KOPT-K1 (cell line): ENCODE results near the gene CHMP4A.
A peak's percentile ranks its signal among the peaks of the same experiment; 100 is the strongest.
"Not testable (repeated sequence)": the region's sequence is repeated elsewhere in the genome, so short reads cannot be mapped to it uniquely, and the experiment has no call there.

Source experiments
- H3K27ac ChIP-seq: fragments of 200-600 bp; sonication (generic); 2 replicates; pipeline ENCODE4 v1.5.1; 2016; ENCODE audit warnings: antibody characterized with exemption, mild to moderate bottlenecking, low read depth, low read length; ENCODE audit not compliant: poor library complexity, severe bottlenecking
- H3K36me3 ChIP-seq: fragments of 200-600 bp; sonication (generic); 2 replicates; pipeline ENCODE4 v1.5.1; 2017; ENCODE audit warnings: antibody characterized with exemption, mild to moderate bottlenecking, low read length, moderate library complexity; ENCODE audit not compliant: insufficient read depth
- H3K9me3 ChIP-seq: fragments of 200-600 bp; sonication (generic); 2 replicates; pipeline ENCODE4 v1.5.1; 2017; ENCODE audit warnings: antibody characterized with exemption, low read length, mild to moderate bottlenecking; ENCODE audit not compliant: insufficient read depth, poor library complexity, severe bottlenecking

The CHMP4A gene

DNA sequence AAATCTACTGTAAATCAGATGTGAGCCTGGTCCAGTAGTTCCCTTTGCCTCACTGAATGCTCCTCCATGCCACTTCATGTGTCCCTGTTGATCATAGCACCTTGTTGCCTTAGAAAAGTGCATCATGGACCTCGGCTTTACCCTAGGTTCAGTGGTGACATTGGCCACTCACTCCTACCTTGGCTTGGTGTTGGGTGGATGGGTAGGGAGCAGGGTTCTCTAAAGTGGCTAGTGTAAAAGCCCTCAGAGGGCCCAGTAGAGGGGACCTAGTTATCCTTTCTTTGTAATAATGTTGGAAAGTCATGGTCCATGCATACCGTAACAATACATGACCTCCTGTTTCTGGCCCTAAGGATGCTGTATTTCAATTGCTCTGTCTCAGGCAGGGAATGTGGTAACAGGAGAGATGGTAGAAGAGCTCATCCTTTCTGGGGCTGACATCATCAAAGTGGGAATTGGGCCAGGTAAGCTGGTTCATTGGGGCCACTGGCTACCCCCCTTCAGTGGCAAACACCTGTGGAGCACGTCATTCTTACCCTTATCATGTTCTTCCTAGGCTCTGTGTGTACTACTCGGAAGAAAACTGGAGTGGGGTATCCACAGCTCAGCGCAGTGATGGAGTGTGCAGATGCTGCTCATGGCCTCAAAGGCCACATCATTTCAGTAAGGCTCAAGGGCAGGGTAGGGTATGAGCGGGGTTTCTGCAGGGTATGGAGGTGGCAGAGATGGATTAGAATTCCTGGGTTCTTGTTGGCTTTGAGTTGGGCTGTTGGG, 23.6 kb upstream of the CHMP4A start:
- no peaks in the 10 kb centered on the region for H3K9me3 ChIP-seq
- no peak overlapping the region for H3K27ac ChIP-seq
- H3K36me3 ChIP-seq = peaks cover 73% of the 10 kb centered on the region

DNA sequence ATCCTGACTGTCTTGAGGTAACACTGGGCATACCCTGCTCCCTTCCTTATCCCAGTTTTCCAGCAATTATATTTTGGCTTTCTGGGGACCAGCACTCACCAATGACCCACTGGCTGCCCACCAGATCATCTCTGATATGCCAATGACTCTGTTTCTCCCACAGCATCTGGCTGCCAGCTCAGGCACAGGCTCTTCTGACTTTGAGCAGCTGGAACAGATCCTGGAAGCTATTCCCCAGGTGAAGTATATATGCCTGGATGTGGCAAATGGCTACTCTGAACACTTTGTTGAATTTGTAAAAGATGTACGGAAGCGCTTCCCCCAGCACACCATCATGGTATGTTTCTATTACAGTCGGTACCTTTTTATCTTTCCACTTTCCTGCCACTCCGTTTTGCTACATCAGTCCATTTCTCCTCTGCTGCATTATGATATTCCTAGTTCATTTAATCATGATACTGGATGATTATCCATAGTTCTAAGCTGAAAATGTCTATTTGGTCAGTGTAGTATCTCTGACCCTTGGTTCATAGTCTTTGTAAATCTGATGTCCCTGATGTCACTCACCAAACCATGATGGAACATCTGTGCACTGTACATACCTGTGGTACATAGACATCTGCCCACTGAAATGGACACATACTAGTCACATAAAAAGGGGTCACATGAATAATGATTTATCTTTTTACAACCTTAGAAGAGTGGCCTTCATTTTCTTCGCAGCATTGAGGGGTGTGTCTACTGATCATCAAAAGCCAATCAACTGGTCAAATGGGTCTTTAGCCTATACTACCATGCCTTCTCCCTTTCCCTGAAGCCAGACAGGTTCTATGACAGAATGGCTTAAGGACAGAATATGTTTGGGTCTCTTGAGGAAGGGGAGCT, 22.8 kb upstream of the CHMP4A start:
- H3K27ac ChIP-seq = no peak overlapping the region
- H3K36me3 ChIP-seq = peaks cover 69% of the 10 kb centered on the region
- no peaks in the 10 kb centered on the region for H3K9me3 ChIP-seq

DNA sequence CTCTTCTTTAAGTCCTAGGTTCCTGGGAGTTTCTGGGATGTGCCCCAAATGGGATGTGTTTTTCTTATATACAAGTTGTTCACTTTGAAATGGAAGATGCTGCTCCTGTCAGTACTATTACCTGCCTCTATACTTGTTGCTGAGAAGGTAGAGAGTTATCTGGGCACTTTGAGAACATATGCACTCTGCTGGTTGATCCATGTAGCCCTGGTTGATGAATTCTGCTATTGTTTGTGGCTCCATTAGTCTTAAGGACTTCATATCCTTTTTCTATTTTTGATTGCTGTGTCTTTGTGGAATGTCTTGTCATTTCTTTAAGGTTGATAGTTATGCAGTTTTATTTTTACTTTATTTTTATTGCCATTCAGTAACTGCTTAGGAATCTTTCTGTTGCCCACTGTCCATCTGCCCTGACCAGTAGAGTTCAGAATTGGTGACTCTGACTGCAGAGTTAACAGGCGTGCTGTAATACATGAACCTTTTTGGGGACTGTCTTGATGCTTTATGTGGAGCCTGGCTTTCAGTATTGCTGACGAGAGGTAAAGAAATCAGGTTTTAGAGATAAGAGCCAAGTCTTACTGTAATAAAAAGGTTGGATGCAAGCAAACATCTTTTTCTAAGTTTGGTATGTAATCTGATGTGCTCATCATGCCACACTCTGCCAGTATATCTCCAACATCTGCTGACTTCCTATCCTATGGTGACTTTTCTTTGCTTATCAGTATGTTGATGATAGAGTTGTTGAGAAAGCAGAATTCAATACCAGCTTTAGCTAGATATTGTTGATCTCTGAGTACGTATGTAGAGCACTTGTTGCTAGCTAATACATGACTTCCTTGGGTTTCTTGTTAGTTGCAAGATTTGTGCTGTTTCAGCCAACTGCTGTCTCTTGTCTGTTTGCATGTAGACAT, 21.1 kb upstream of the CHMP4A start:
- peaks cover 52% of the 10 kb centered on the region for H3K36me3 ChIP-seq
- H3K9me3 ChIP-seq = no peaks in the 10 kb centered on the region
- H3K27ac ChIP-seq = no peak overlapping the region

DNA sequence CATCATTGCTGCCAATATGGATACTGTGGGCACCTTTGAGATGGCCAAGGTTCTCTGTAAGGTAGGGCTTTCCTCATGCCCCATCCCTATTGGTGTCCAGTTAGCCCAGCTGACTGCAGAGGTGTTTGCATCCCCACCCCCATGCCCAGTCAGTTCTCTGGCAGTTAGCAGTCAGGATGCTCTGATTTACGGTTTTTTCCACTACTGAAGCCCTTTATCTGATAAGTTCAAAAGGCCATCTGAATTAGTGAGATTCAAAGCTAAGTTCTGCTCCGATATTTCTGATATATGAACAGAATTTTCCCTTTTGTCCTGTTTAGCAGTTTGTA, 20.2 kb upstream of the CHMP4A start:
- peaks cover 49% of the 10 kb centered on the region for H3K36me3 ChIP-seq
- no peaks in the 10 kb centered on the region for H3K9me3 ChIP-seq
- peak overlapping the region; percentile 88 for H3K27ac ChIP-seq

DNA sequence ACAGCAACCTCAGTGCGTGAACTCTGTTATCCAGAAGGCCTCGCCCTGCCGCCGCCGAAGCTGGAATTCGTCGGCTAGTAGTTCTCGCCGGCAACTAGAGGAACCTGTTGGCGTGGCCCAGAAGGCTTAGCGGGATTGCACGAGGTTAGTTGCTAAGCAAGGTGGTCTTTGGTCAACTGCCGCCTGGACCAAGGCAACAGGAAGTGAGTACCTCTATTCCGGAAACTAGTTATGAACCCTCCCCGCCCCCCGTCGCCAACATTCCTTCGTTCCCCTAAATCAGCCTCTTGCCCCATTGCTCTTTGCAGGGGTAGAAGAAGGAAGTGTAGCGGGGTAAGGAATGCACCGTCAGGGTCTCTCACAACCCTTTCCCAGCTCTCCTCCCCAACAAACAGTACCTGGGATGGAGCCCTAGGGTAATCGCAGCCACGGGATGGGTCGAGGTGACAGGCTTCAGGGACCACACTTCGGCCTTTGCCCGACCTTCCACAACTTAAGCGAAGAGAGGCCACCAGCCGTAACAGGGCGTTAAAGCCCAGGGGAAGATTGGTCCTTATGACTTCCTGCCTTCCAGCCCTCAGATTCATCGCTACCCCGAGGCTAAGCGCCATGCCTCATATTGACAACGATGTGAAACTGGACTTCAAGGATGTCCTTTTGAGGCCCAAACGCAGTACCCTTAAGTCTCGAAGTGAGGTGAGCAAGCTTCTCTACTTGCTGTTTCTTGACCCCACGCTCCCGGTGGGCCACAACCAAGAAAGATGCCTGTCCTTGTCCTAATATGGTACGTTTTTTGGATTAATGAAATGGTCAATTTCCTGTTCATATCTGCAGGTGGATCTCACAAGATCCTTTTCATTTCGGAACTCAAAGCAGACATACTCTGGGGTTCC, 19.6 kb upstream of the CHMP4A start, which contains the start of gene GMPR2:
GMPR2 (plus strand) TSS at position 285 of the 893 bp plus-strand sequence; CDS start at position 610, 325 bp downstream.
- H3K9me3 ChIP-seq = no peaks in the 10 kb centered on the region

DNA sequence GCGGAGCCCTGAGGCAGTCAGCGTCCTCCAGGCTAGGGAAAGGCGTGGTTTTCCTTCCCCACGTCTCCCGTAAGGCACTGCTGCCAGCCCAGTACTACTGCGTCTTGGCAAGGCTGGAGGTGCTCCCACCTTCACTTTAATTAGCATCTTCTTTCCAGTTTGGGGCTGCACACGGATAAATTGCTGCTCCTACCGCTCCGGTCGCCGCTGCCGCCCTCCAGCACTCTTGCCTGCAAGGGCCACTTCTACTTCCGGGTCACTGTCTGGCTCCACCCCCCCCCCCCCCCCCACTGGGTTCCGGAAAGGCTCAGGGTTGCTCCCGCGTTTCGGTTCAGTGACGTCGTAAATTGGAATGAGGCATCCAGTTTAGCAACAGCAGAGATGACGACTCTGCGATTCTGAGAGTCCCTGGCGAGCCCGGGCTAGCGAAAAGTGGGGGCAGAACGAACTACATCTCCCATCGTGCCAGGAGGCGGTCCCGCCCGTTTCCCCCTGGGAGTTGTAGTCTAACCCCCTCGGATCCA, 18.9 kb upstream of the CHMP4A start, which contains the start of gene NEDD8:
NEDD8 (minus strand) TSS at position 247 of the 524 bp plus-strand sequence; CDS start at position 147, 100 bp downstream.
- Histone ChIP-seq H3K9me3 (no peaks in the 10 kb centered on the region), H3K36me3 (peaks cover 48% of the 10 kb centered on the region), H3K27ac (peak within 1 kb of the TSS; percentile 88)

More for the DNA sequence above, 19.6 kb upstream of the CHMP4A start, which contains the start of gene GMPR2:
- peak within 1 kb of the TSS; percentile 88 for H3K27ac ChIP-seq
- peaks cover 49% of the 10 kb centered on the region for H3K36me3 ChIP-seq

DNA sequence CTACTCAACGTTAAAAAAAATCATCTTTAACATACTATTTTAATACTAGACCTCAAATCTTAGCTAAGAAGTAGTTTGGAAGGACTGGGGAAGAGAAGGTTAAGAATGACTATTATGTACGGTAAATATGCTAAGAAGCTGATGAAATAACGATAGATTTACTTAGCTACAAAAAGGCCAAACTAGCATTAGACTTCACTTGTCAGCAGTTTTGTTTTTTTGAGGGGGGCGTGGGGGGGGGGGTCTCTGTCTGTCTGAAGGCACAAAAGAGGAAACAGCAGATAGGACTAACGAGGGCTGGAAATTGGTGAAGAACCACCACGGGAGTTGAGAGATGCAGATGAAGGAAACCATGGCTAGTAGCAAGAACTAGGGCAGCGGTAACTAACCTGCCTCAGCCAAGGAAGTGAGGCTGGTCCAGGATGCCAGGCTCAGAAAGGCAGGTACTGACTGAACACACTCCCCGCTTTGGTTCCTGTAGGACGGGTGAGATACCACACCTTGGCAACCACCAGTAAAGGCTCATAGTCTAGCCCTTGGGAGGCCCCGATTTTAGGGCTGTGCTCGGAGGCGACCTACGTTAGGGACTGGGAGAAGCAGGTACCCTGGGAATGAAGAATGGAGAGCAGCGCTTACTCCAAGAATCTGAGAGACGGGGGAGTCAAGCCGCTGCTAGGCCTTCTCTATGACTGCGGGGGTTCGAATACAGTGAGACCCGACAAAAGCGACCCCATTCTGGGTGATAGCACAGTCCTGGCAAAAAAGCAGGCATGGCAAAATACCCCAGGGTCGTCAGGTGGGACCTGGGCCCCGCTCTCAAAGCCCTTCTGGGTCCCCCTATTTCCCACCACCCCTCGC, 18.2 kb upstream of the CHMP4A start:
- H3K36me3 ChIP-seq = peaks cover 48% of the 10 kb centered on the region
- H3K27ac ChIP-seq = peak overlapping the region; percentile 88
- no peaks in the 10 kb centered on the region for H3K9me3 ChIP-seq

DNA sequence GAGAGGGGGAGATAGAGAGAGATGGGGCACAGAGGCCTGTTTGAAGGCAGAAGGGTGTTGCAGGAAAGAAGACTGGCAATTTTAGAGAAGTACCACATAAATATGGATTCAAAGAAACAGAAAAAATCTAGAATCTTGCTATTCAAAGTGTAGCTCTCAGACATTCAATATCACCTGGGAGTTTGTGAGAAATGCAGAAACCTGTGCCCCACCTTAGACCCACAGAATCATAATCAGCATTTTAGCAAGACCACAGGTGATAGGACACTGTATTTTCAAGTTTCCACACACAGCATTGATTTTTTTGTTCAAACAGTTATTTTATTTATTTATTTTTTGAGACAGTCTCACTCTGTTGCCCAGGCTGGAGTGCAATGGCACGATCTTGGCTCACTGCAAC, 15.6 kb upstream of the CHMP4A start:
- Histone ChIP-seq H3K27ac (no peak overlapping the region), H3K9me3 (no peaks in the 10 kb centered on the region), H3K36me3 (peaks cover 40% of the 10 kb centered on the region)

DNA sequence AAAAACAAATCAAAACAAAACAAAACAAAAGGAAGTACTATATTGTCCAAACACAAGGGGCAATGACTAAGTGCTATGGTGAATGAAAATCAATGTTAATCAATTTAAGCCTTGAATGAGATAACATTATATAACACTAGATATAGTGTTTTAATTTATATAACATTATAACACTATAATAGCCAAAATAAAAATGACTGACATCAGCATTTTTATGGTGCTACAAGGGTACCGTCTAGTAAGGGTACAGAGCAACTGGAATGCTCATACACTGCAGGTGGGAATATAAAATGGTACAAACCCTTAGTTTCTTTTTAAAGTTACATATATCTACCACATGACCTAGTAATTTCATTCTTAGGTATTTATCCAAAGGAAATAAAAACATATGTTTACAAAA, 13.2 kb upstream of the CHMP4A start:
- Histone ChIP-seq H3K9me3 (no peaks in the 10 kb centered on the region), H3K27ac (no peak overlapping the region), H3K36me3 (peaks cover 40% of the 10 kb centered on the region)

DNA sequence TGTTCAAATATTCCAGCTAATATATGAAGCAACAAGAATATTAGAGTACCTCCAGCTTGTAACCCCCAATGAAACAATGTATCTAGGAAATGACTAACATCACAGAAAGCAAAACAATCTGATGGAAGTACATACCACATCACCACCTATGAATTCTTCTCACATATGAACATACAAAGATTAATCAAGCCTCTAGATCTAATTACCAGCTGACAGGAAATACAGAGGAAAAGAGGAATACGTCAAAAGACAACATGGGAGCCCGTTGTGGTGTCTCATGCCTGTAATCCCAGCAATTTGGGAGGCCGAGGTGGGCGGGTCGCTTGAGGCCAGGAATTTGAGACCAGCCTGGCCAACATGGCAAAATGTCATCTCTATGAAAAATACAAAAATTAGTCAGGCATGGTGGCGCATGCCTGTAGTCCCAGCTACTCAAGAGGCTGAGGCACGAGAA, 11.4 kb upstream of the CHMP4A start:
- no peak overlapping the region for H3K27ac ChIP-seq
- H3K36me3 ChIP-seq = peaks cover 40% of the 10 kb centered on the region
- H3K9me3 ChIP-seq = no peaks in the 10 kb centered on the region

DNA sequence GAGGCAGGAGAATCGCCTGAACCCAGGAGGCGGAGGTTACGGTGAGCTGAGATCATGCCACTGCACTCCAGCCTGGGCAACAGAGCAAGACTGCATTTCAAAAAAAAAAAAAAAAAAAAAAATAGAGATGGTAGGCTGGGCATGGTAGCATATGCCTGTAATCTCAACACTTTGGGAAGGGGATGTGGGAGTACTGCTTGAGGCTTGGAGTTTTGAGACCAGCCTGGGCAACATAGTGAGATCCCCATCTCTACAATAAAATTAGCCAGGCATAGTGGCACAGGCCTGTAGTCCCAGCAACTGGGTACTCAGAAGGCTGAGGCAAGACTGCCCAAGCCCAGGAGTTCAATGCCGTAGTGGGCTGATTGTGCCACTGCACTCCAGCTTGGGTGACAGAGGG, 9.7 kb upstream of the CHMP4A start:
- not testable (repeated sequence) for H3K9me3 ChIP-seq, H3K27ac ChIP-seq

DNA sequence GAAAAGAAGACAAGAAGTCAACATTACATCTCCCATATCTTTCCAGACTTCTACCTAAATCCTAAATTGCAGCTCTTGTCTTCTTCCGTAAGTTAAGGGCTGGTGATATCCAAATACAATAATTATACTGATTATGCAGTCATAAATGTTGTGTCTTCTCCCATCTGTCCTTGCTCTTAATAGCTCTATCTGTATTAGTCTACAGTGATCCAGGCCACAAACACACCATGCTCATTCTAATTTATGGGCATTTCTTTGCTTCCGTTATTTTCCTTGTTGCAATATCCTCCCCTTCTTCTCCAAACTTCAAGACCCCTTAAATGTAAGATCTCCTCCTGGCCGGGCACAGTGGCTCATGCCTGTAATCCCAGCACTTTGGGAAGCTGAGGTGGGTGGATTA, 6.2 kb upstream of the CHMP4A start:
- no peak overlapping the region for H3K27ac ChIP-seq
- no peaks in the 10 kb centered on the region for H3K9me3 ChIP-seq
- peaks cover 14% of the 10 kb centered on the region for H3K36me3 ChIP-seq

More for the DNA sequence above, 9.7 kb upstream of the CHMP4A start:
- H3K36me3 ChIP-seq = peaks cover 34% of the 10 kb centered on the region

DNA sequence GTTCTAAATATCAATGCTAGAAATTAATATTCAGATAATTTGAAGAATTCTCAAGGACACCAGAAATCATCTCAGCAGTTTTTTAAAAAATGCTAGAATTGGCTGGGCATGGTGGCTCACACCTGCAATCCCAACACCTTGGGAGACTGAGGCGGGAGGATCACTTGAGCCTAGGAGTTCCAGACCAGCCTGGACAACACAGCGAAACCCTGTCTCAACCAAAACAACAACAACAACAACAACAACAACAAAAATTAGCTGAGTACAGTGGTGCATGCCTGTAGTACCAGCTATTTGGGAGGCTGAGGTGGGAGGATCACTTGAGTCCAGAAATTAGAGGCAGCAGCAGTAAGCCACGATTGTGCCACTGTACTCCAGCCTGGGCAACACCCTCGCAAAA, 5.8 kb upstream of the CHMP4A start:
- no peaks in the 10 kb centered on the region for H3K9me3 ChIP-seq
- H3K36me3 ChIP-seq = peaks cover 14% of the 10 kb centered on the region
- H3K27ac ChIP-seq = no peak overlapping the region
